22Rv1 (cell line): ENCODE results near the gene NOL4L.
A peak's percentile ranks its signal among the peaks of the same experiment; 100 is the strongest.
"Not testable (repeated sequence)": the region's sequence is repeated elsewhere in the genome, so short reads cannot be mapped to it uniquely, and the experiment has no call there.

ENCODE experiments used
- H3K27ac ChIP-seq: fragments of 450-650 bp; 2 replicates; pipeline ENCODE4 v1.5.1; 2017
- CTCF ChIP-seq: fragments of 450-650 bp; IDR thresholded peaks from 2 replicates; pipeline ENCODE4 v1.5.1; 2017; ENCODE audit warnings: mild to moderate bottlenecking
- ZFX ChIP-seq: fragments of 450-650 bp; IDR thresholded peaks from 2 replicates; pipeline ENCODE4 v1.6.1; 2017; ENCODE audit warnings: antibody characterized with exemption, borderline replicate concordance

NOL4L gene

GRCh38 chr20:32470025-32470861, 114.9 kb downstream of the NOL4L start:
- TF ChIP-seq CTCF: peak; percentile 47; the same call in 1 of the 2 replicates
- no peak for TF ChIP-seq ZFX
- no peak overlapping the region for H3K27ac ChIP-seq

DNA sequence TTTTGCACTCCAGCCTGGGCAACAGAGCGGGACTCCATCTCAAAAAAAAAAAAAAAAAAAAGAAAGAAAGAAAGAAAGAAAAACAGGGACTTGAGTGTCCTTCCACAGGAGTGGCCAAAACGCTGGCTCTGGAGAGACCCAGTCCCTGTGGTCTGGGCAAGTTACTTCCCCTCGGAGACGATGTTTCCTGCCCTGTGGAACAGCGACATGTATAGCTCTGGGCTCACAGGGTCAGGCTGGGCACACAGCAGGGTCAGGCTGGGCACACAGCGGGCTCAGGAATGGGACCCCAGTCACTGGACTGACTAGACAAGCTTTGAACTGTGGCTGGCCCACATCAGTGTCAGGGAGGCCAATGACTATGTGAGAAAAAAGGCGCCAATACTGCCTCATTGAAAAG, 116.3 kb downstream of the NOL4L start:
- TF ChIP-seq CTCF: no peak
- TF ChIP-seq ZFX: no peak
- H3K27ac ChIP-seq: no peak overlapping the region

DNA sequence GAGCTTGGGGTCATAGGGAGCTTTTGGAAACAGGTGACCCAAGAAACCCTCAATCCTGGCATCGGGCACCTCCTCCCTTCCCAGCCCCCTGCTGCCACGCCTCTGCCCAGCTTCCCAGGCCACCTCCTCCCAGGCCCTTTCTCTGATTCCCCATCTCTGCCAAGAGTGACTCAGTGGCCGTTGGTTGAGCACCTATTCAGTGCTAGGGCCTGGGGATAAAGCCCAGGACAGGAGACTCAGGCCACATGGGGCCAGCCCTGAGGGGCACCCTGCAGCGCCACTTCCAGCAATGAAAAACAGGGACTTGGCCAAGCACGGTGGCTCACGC, 116.9 kb downstream of the NOL4L start:
- TF ChIP-seq CTCF (no peak), ZFX (no peak)

GRCh38 chr20:32467506-32468312, 117.4 kb downstream of the NOL4L start:
- no peak for TF ChIP-seq CTCF
- no peak for TF ChIP-seq ZFX
- H3K27ac ChIP-seq: no peak overlapping the region

More for the DNA sequence above, 116.9 kb downstream of the NOL4L start:
- no peak overlapping the region for H3K27ac ChIP-seq

DNA sequence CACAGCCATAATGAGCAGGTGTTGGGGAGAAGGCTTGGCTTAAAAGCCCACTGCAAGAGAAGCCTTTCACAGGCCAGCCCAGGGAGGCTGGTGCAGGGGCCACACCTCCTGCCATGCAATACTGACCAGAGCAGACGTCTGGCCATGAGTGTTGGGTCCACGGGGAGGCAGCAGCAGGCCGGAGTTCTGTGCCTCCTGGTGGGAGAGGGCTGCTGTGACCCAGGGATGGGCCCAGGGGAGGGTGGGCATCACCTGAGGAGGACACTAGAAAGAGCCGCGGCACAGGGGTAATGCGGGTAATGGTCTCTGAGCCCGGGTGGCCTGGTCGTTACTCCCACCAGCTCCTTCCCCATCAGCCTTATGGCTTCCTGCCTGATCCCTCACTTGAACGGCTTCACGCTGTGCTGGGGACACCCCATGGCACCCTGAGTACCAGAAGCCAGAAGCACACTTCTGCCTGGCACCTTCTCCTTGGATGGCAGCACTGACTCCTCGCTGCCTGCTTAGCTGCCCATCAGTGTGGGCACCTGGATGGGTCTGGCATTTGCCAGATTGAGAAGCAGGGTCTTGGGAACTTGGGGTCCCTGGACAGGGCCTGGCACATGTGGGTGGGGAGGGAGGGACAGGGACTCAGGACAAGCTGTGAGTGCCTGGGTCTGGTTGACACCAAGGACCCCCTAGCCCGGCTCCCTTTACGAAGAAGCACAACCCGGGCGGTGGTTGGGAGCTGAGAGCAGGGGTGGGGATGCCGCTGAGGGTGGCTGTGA, 118.2 kb downstream of the NOL4L start:
- no peak overlapping the region for H3K27ac ChIP-seq
- no peak for TF ChIP-seq CTCF
- TF ChIP-seq ZFX: no peak

GRCh38 chr20:32465901-32466675, 119.0 kb downstream of the NOL4L start:
- H3K27ac ChIP-seq: not testable (repeated sequence)
